IgD-negative memory B cell (primary cell): Measurements from ENCODE around the gene PADI6. TPM values are rescaled to one million over a fixed set of nuclear protein-coding genes. Genes with fewer than 3 reads are reported as not detected.

Experiments
- H3K27ac Mint-ChIP-seq, 3 donors: one replicate each; pipeline ENCODE4 v1.8.0; 2020 to 2022; ENCODE audit warnings: mild to moderate bottlenecking in 3 of 3, mixed read lengths in 3 of 3, moderate library complexity in 1 of 3
- H3K27me3 Mint-ChIP-seq: one replicate; pipeline ENCODE4 v1.8.0; 2021; ENCODE audit warnings: mixed read lengths
- H3K36me3 Mint-ChIP-seq: one replicate; pipeline ENCODE4 v1.8.0; 2020; ENCODE audit warnings: mild to moderate bottlenecking, mixed read lengths
- H3K4me1 Mint-ChIP-seq, 3 donors: one replicate each; pipeline ENCODE4 v1.8.0; 2020 to 2022; ENCODE audit warnings: mixed read lengths in 3 of 3, mild to moderate bottlenecking in 1 of 3
- H3K4me3 Mint-ChIP-seq, 4 donors: one replicate each; pipeline ENCODE4 v1.8.0; 2020 to 2022; ENCODE audit warnings: mild to moderate bottlenecking in 4 of 4, mixed read lengths in 4 of 4, moderate library complexity in 3 of 4
- H3K9me3 Mint-ChIP-seq, 3 donors: one replicate each; pipeline ENCODE4 v1.8.0; 2020 to 2021; ENCODE audit warnings: mixed read lengths in 3 of 3, mild to moderate bottlenecking in 1 of 3
- polyA plus RNA-seq: library from polyadenylated mRNA; unstranded; fragments of 300-500 nt; fragmentation: Illumina TruSeq; gene quantifications from one replicate; pipeline ENCODE4 v1.2.3, GENCODE V29; 2021

Gene PADI6
- polyA plus RNA-seq, 1 donor from 2014 or later, result not detected

- Mint-ChIP-seq H3K27me3 (peaks cover 1% of the 10 kb centered on the region), H3K36me3 (no peaks in the 10 kb centered on the region), H3K27ac (peak overlapping the region in 2 of 3 donors; percentile 21 to 100), H3K9me3 (no peaks in the 10 kb centered on the region), H3K4me1 (peaks cover 13 to 22% (median 15%) of the 10 kb centered on the region in 3 donors), H3K4me3 (peak overlapping the region; percentile 2 to 100 (median 90))
Observed at GRCh38 chr1:17440827-17441168, 68.8 kb downstream of the PADI6 start.

GRCh38 chr1:17441265-17441992 is 69.4 kb downstream of the PADI6 start:
- peak overlapping the region in 2 of 3 donors; percentile 18 to 100 for H3K27ac Mint-ChIP-seq
- peaks cover 1% of the 10 kb centered on the region for H3K27me3 Mint-ChIP-seq
- H3K4me3 Mint-ChIP-seq, result peak overlapping the region in 1 of 4 donors; percentile 100
- H3K36me3 Mint-ChIP-seq, result no peaks in the 10 kb centered on the region
- no peaks in the 10 kb centered on the region for H3K9me3 Mint-ChIP-seq
- peaks cover 9 to 20% (median 10%) of the 10 kb centered on the region in 3 donors for H3K4me1 Mint-ChIP-seq

DNA sequence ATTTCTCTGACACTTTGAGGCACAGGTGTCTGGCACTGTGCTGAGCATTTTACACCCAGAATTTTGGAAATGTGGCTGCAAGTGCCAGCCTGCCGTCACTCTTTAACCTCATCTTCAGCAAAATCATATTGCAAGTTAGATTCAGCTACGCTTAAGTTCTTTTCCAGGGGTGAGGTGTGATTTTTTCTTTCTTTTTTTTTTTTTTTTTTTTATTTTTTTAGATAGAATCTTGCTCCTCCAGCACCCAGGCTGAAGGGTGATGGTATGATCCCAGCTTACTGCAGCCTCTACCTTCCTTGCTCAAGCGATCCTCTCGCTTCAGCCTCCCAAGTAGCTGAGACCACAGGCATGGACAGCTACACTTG is 70.0 kb downstream of the PADI6 start:
- peak overlapping the region in 1 of 4 donors; percentile 100 for H3K4me3 Mint-ChIP-seq

GRCh38 chr1:17442841-17443240 is 70.8 kb downstream of the PADI6 start:
- H3K4me1 Mint-ChIP-seq, result peaks cover 3 to 12% (median 5%) of the 10 kb centered on the region in 3 donors

More for the DNA sequence above, 70.0 kb downstream of the PADI6 start:
- Mint-ChIP-seq H3K27me3 (peaks cover 1% of the 10 kb centered on the region), H3K36me3 (no peaks in the 10 kb centered on the region), H3K27ac (peak overlapping the region in 1 of 3 donors; percentile 100), H3K9me3 (no peaks in the 10 kb centered on the region), H3K4me1 (peaks cover 4 to 14% (median 5%) of the 10 kb centered on the region in 3 donors)

DNA sequence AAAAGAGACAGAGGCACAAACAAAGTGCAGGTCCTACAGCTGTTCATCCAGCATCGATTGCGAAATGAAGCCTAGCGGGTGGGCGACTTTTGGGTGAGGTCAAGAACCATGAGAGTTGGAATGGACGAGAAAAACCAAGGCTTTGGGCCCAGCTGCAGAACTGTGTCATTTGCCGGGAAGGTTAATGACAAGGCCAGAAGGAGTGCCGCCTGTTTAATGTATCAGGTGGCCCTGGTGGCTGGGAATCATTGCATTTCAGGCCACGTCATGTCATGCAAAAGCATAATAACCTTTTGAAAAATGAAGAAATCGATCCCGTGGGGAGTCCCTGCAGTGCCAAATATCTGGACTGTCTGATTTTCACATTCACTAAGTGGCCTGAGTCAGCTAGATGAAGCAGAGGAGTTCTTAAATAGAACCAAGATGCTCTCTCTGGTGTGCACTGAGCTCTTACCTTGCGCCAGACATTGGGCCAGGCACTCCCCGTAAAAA is 75.6 kb downstream of the PADI6 start:
- Mint-ChIP-seq H3K4me1 (peaks cover 0 to 2% (median 2%) of the 10 kb centered on the region in 3 donors), H3K27me3 (peaks cover 10% of the 10 kb centered on the region), H3K9me3 (no peaks in the 10 kb centered on the region), H3K36me3 (no peaks in the 10 kb centered on the region), H3K4me3 (no peak overlapping the region), H3K27ac (no peak overlapping the region)

More at GRCh38 chr1:17442841-17443240, 70.8 kb downstream of the PADI6 start:
- Mint-ChIP-seq H3K9me3 (no peaks in the 10 kb centered on the region), H3K36me3 (no peaks in the 10 kb centered on the region), H3K27ac (peak overlapping the region in 1 of 3 donors; percentile 69), H3K27me3 (peaks cover 4% of the 10 kb centered on the region), H3K4me3 (peak overlapping the region in 2 of 4 donors; percentile 9 to 52)

Other genes with a start within 250 kb of the PADI6 start
- not detected for gene PADI1, start 167.1 kb upstream of the PADI6 start, polyA plus RNA-seq
- not detected for gene PADI3, start 123.1 kb upstream of the PADI6 start, polyA plus RNA-seq
- gene PADI4, start 64.0 kb upstream of the PADI6 start, polyA plus RNA-seq, result 0.73 TPM
- 16.3 TPM for gene RCC2, start 67.5 kb downstream of the PADI6 start, polyA plus RNA-seq
- not detected for gene ARHGEF10L, start 167.5 kb downstream of the PADI6 start, polyA plus RNA-seq